AG09309 (cell line): ENCODE results near the gene HAGH.

ENCODE experiments used
- DNase-seq: peaks from one replicate; pipeline ENCODE4 v3.0.0-alpha.2; 2010; ENCODE audit warnings: low read depth
- H3K4me3 ChIP-seq: 2 replicates; pipeline ENCODE4 v1.5.1; 2011; ENCODE audit warnings: mild to moderate bottlenecking, low read depth, low read length, moderate library complexity; ENCODE audit not compliant: control insufficient read depth
- TF ChIP-seq, protein P1 (sequence below): IDR thresholded peaks from 2 replicates; pipeline ENCODE4 v1.5.1; 2011; ENCODE audit warnings: mild to moderate bottlenecking, low read depth, low read length, inconsistent platforms; ENCODE audit not compliant: insufficient read depth, control insufficient read depth; ENCODE audit errors: missing control alignments

HAGH gene

DNA sequence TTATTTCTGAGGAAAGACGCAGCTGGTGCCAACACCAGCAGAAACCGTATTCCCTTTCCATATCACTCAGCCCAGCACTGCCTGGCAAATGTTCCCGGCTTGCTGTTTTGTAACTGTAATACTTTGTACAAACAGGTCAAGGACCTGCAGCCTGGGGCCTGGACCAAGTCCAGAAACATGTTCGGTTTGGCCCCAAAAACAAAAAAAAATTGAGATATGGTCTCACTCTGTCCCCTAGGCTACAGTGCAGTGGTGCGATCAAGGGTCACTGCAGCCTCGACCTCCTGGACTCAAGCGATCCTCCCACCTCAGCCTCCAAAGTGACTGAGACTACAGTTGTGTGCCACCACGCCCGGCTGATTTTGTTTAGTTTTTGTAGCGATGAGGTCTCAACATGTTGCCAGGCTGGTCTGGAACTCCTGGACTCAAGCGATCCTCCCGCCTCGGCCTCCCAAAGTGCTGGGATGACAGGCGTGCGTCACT, 1.2 kb downstream of the HAGH start:
- H3K4me3 ChIP-seq: peak overlapping the region; percentile 35
- DNase-seq: no peak
- TF ChIP-seq, protein P1, sequence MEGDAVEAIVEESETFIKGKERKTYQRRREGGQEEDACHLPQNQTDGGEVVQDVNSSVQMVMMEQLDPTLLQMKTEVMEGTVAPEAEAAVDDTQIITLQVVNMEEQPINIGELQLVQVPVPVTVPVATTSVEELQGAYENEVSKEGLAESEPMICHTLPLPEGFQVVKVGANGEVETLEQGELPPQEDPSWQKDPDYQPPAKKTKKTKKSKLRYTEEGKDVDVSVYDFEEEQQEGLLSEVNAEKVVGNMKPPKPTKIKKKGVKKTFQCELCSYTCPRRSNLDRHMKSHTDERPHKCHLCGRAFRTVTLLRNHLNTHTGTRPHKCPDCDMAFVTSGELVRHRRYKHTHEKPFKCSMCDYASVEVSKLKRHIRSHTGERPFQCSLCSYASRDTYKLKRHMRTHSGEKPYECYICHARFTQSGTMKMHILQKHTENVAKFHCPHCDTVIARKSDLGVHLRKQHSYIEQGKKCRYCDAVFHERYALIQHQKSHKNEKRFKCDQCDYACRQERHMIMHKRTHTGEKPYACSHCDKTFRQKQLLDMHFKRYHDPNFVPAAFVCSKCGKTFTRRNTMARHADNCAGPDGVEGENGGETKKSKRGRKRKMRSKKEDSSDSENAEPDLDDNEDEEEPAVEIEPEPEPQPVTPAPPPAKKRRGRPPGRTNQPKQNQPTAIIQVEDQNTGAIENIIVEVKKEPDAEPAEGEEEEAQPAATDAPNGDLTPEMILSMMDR: no peak

DNA sequence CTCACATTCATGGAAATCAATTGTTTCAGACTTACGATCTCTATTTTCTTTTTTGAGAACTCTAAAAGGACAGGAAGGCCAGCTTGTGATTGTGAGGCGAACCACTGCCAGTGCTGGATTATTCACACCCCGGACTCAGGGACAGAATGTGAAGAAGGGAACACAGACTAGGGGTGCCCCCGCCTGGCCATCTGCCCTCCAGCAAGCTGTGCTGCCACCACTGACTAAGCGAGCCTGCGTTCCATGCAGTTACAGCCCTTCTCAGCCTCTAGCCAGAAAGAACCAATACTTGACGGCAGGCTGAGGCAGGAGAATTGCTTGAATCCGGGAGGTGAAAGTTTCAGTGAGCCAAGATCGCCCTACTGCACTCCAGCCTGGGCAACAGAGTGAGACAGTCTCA, 2.8 kb downstream of the HAGH start:
- no peak for DNase-seq
- TF ChIP-seq, protein P1: peak; percentile 24

DNA sequence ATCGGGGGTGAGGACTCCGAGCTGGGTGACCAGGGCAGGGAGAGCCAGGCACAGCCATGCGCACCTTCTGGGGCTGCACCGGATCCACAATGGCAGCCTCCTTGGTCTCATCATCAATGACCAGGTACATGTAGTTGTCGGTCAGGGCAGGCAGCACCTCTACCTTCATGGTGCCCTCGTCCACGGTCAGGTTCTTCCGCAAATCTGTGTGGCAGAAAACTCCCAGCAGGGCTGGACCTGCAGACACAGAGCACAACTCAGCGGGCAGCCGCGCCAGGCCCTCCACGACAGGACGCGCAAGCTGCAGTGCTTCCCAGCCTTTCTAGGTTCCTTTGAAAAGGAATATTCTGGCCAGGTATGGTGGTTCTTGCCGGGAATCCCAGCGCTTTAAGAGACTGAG, 3.8 kb downstream of the HAGH start:
- no peak overlapping the region for H3K4me3 ChIP-seq
- TF ChIP-seq, protein P1: no peak
- DNase-seq: no peak

More for the DNA sequence above, 2.8 kb downstream of the HAGH start:
- no peak overlapping the region for H3K4me3 ChIP-seq

DNA sequence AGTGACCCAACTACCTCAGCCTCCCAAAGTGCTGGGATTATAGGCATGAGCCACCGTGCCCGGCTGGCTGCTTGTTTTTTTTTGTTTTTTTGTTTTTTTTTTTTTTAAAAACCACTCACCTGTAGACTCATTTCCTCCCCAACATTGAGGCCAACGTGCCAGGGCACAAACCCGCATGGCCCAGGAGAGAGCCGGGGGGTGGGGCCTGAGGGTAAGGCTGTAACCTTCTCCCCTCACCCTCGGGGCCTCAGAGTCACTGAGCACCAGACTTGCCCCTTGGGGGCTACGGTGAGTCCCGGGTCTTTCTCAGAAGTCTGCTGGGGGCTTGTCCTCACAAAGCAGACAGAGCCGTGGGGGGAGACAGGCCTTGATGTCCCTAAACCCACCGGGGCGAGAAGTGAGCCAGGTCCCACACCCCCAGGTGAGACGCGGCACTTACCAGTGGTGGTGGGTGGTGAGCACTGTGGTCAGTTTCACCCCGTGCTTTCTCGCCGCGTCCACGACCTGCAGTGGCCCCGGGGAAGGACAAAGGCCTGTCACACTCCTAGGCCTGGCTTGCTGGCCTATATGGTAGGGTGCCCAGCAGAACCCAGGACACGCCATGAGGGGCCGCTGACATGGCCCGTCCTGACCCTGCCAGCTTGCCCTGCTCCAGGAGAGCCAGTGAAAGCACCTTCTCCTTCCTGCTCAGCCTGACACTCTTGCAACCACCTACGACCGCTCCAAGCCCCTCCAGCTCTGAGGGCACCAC, 4.6 kb downstream of the HAGH start:
- no peak for DNase-seq
- no peak overlapping the region for H3K4me3 ChIP-seq
- TF ChIP-seq, protein P1: no peak

DNA sequence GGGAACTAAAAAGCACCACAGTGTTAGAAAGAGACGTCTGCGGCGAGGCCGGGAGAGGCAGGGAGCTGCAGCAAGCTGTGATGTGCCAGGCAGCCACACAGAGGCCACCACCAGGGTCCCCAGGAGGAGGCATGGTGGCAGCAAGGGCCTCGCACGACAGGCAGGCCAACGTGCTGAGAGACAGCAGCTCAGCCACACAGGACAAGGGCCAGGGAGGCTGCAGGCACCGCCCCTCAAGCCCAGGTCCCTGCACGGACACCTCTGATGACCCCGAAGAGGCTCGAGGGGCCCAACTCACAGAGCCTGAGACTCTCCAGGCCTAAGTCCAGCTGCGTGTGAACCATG, 5.7 kb downstream of the HAGH start:
- TF ChIP-seq, protein P1: no peak
- H3K4me3 ChIP-seq: no peak overlapping the region
- DNase-seq: no peak

DNA sequence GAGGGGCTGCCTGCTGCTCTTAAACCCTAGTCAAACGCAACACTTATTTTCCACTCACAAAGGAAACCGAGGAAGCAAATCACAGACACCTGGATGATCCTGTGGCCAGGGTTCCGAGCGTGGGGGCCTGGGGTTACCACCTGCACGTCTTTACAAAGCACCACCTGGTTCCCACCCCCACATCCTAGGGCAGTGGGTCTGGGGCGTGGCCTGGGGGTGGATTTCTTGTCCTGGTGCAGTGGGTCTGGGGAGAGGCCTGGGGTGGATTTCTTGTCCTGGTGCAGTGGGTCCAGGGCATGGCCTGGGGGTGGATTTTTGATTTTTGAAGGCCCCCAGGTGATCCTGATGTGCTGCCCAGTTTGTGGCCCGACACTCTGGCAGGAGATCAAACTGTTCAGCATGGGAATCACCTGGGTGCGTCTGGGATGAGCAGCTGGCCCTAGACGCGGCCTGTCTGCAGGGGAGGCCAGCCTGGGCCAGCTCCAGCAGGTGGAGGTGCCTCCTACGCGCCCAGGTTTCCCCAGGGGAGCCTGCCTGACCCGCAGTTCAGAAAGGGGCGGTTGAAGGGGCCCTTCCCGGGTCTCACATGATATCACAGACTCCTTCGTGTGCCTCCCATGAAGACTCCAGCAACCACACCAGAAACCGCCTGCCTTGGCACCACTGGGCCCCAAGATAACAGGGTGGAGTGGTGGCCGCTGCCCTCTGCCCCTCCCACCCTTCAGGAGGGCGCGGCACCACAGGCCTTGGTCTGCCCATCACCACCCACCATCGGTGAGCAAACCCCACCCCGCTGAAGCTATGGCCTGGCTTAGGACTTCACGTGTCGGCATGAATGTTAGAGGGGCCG, 6.3 kb downstream of the HAGH start:
- no peak overlapping the region for H3K4me3 ChIP-seq
- no peak for DNase-seq
- TF ChIP-seq, protein P1: no peak
